GM21619 (cell line): ENCODE measurements around the gene RYR3.
"Not testable (repeated sequence)": the region's sequence is repeated elsewhere in the genome, so short reads cannot be mapped to it uniquely, and the experiment has no call there.

Experiments used
- ATAC-seq: cut with Tn5 transposase; IDR thresholded peaks from one replicate; pipeline ENCODE4 v1.9.1; 2021; ENCODE audit not compliant: unreplicated experiment

The RYR3 gene

DNA sequence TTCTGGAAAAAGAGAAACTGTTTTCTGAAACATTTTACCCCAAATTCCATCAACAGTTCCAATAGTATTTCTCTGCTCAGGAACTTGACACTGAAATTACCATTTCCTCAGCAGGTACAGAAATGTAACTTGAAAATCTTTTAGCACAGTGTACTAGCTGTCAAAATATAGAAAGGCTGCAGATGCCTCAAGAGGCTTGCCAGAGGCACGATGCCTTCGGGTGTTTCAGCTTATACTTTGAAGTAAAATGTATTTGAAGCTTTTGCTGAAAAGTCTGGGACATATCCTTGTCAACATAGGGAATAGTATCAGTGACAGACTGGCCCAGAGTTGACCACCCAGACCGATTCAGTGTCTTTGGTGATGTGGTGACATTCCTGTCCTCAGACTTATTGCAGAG, 503.1 kb downstream of the RYR3 start:
- no peak for ATAC-seq

GRCh38 chr15:33819499-33819898, 508.7 kb downstream of the RYR3 start:
- ATAC-seq, result not testable (repeated sequence)

DNA sequence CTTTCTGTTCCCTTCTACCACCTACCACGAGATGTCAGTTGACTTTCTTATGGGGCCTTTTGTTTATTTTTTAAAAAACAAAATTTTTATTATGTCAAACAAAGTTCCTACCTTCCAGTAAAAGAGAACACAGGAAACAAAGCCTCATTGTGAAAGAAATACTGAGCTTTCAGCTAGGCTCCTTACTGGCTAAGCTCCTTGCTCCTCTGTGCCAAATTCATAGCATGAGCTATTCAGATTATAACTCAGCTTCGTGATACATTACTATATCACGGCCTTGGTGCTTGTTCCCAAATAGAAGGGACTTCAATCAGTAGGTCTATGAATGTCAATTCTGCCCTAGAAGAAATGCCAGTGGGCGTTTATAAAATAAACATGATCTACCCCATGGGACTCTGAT, 511.7 kb downstream of the RYR3 start:
- ATAC-seq, result no peak

- ATAC-seq, result no peak
Observed at GRCh38 chr15:33823119-33823518, 512.4 kb downstream of the RYR3 start.

- no peak for ATAC-seq
Observed at GRCh38 chr15:33825453-33825852, 514.7 kb downstream of the RYR3 start.

DNA sequence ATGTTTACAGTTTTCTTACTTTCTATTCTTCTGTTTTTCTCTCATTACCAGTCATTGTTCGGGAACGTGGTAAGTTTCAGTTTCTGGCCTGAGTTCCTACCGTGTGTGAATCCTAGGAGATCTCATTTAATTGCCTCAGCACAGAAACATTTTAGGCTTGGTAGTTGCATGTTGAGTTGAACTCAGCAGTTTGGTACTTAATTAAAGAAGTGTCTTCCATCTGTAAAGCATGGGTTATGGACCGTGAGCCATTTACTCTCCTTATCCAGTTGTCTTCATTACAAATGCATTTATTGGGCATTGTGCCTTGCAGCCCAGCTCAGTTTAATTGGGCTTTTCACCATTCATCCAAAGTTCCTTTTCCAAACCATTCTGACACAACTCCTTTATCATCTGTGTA, 515.4 kb downstream of the RYR3 start:
- no peak for ATAC-seq

DNA sequence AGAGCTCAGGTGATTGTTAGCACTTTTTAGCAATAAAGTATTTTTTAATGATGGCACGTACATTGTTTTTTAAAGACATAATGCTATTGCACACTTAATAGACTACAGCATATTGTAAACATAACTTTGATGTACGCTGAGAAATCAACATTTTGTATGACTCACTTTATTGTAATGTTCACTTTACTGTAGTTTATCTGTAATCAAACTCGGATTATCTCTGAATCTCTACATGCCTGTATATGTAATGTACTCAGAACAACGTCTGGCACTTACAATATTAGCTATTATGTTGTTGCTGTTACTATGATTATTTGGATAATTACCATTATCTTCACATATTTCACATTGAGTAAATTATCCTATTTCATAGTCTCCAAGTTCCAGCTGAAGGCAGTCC, 519.6 kb downstream of the RYR3 start:
- ATAC-seq, result no peak

- no peak for ATAC-seq
Observed at GRCh38 chr15:33831646-33832045, 520.9 kb downstream of the RYR3 start.

- no peak for ATAC-seq
Observed at GRCh38 chr15:33834892-33835743, 524.4 kb downstream of the RYR3 start.

DNA sequence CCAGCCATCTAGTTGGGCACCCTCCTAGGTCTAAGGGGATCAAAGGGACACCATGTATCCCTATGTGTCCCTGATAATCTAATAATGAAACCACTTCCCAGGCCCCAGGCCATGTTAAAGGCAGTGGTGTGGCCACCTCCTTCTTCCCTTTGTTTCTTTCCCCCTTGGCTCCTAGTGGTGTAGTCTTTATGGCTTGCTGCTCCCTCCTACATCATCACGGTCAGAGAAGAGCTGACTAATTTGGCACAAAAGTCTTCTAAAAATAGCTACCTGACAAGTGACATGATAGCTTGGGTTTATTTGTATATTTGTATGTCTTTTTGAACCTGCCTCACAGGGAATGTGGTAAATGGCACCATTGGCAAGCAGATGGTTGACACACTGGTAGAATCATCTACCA, 526.5 kb downstream of the RYR3 start:
- ATAC-seq, result no peak

- ATAC-seq, result no peak
Observed at GRCh38 chr15:33839540-33839939, 528.8 kb downstream of the RYR3 start.

GRCh38 chr15:33840615-33841014, 529.8 kb downstream of the RYR3 start:
- no peak for ATAC-seq

GRCh38 chr15:33844186-33844585, 533.4 kb downstream of the RYR3 start:
- ATAC-seq, result no peak

DNA sequence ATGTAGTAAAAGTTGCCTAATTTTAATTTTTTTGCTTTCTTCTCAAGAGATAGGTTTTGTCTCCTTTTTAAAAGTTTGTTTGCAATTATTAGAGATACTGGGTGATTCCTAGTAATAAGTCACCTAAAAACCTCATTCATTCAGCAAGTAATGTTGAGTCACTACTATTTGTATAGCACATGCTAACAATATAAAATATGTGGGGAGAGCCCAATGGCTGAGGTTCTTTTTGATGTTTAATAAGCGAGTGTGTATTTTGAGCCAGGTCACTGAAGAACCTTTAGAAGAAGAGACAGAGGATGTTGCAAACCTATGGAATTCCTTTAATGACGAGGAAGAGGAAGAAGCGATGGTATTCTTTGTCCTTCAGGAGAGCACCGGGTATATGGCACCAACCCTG, 533.8 kb downstream of the RYR3 start:
- no peak for ATAC-seq

- no peak for ATAC-seq
Observed at GRCh38 chr15:33846142-33846541, 535.4 kb downstream of the RYR3 start.

GRCh38 chr15:33846862-33847261, 536.1 kb downstream of the RYR3 start:
- ATAC-seq, result no peak

DNA sequence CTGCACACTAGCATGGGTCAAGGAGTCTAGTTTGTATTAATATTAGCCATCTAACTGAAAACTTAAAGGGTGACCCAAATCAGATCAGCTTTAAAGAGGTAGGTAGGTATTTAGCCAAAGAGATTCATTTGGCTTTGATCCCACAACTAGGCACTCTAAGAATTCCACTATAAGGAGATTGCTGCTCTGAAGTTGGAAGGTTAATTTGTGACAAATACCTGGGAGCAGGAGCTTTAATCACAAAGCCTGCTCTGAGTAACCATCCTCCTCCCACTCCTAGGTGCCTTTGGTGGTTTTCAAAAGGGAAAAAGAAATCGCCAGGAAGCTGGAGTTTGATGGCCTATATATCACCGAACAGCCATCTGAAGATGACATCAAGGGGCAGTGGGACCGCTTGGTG, 537.2 kb downstream of the RYR3 start:
- ATAC-seq, result no peak

DNA sequence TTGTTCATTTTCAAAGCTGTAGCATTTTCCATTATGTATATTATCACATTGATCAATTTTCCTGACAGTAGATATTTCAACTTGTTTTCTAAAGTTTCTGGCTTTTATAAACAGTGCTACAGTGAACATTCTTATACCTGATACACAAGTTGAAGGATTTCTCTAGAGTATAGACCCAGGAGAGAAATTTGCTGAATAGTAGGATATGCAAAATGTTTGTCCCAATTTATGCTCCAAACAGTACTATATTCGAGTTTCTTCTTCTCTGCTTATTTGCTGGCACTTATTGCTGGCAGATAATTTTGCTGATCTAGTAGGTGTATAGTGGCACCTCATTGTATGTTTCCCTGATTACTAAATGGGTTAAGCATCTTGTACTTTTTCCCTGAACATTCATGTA, 540.3 kb downstream of the RYR3 start:
- no peak for ATAC-seq

DNA sequence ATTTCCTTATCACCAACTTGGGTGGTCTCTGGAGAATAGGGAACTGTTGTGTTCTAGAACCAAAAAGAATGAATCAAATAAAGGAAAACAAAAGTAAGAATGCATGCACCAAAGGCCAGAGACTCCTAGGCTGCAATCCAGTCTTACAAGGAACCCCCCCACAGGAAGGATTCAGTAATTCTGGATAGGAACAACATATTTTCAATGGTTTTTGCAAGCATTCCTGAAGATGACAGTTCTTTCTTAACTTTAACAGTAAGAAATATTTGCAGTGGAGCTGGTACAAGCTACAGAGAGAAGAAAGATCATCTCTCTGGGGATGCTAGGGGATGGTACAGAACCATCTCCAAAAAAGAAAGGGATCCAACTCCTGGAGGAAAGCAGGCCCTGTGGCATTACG, 541.3 kb downstream of the RYR3 start:
- no peak for ATAC-seq

GRCh38 chr15:33852570-33852969, 541.8 kb downstream of the RYR3 start:
- no peak for ATAC-seq

GRCh38 chr15:33857726-33858125, 547.0 kb downstream of the RYR3 start:
- no peak for ATAC-seq

DNA sequence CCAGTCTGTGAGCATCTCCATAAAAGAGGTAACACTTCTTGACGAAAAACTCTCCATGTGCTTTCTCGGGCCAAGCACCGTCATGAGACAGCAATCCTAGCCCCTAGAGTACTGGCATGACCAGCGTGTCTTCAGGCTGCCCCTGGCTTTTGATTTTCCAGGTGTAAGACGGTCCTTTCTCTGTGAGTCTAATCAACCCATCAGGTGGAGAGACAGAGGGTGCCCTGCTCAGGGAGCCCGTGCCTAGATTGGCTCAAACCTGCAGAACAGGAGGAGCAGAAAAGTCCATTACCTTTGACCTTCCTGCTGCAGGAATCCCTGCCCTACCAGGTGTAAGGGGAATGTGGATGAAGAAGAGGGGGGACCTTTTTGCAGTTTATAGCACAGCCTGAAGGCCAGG, 548.1 kb downstream of the RYR3 start:
- ATAC-seq, result no peak

DNA sequence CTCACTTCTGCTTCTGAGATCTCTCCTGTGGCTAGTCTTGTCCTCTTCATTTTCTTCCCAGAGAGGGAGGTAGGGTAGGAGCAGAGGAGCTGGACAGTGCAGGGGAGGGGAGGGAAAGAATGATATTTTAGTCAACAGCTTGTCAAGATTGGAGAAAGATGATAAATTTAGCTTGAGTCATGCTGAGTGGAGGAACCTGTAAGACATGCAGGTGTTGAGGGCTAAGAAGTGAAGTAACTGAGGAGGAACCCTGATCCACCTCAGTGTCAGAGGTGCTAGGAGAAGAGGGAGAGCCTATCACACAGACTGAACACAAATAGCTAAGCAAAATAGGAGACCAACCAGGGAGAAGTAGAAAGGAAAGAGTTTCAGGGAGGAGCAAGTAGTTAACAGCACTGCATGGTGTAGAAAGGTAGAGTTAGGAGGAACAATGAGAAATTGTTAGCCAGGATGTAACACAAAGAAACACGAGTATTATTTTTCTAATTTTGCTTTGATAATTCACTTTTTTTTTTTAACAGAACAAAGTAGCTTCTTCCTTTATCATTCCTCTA, 549.3 kb downstream of the RYR3 start:
- ATAC-seq, result no peak
